HG03175 (cell line): Measurements from ENCODE around the gene CUBN.

Experiments used
- ATAC-seq: cut with Tn5 transposase; IDR thresholded peaks from one replicate; pipeline ENCODE4 v1.9.1; 2021; ENCODE audit warnings: mild to moderate bottlenecking, moderate library complexity; ENCODE audit not compliant: unreplicated experiment

CUBN gene

GRCh38 chr10:16891375-16892313, 238.0 kb downstream of the CUBN start:
- peak; percentile 41 for ATAC-seq

- ATAC-seq, result no peak
These were observed 238.9 kb downstream of the CUBN start for GRCh38 chr10:16890691-16891090.

- no peak for ATAC-seq
These were observed 242.0 kb downstream of the CUBN start for GRCh38 chr10:16887565-16887964.

GRCh38 chr10:16886031-16886430, 243.6 kb downstream of the CUBN start:
- ATAC-seq, result no peak

- no peak for ATAC-seq
These were observed 245.1 kb downstream of the CUBN start for GRCh38 chr10:16884497-16884896.

- ATAC-seq, result no peak
These were observed 246.5 kb downstream of the CUBN start for GRCh38 chr10:16883084-16883483.

- ATAC-seq, result no peak
These were observed 259.3 kb downstream of the CUBN start for GRCh38 chr10:16870331-16870730.

- ATAC-seq, result no peak
These were observed 261.6 kb downstream of the CUBN start for GRCh38 chr10:16867990-16868389.

- no peak for ATAC-seq
These were observed 262.1 kb downstream of the CUBN start for GRCh38 chr10:16867556-16867955.

GRCh38 chr10:16866541-16867275, 262.9 kb downstream of the CUBN start:
- no peak for ATAC-seq

- ATAC-seq, result no peak
These were observed 263.8 kb downstream of the CUBN start for GRCh38 chr10:16865766-16866165.

- ATAC-seq, result no peak
These were observed 265.8 kb downstream of the CUBN start for GRCh38 chr10:16863766-16864165.

- no peak for ATAC-seq
These were observed 272.2 kb downstream of the CUBN start for GRCh38 chr10:16857419-16857818.

GRCh38 chr10:16856567-16856966, 273.0 kb downstream of the CUBN start:
- no peak for ATAC-seq

GRCh38 chr10:16856092-16856491, 273.5 kb downstream of the CUBN start:
- no peak for ATAC-seq

GRCh38 chr10:16854623-16855022, 275.0 kb downstream of the CUBN start:
- no peak for ATAC-seq

- no peak for ATAC-seq
These were observed 275.8 kb downstream of the CUBN start for GRCh38 chr10:16853809-16854208.

GRCh38 chr10:16853201-16853600, 276.4 kb downstream of the CUBN start:
- no peak for ATAC-seq

GRCh38 chr10:16852624-16853023, 277.0 kb downstream of the CUBN start:
- no peak for ATAC-seq

GRCh38 chr10:16848562-16849154, 281.0 kb downstream of the CUBN start:
- no peak for ATAC-seq

GRCh38 chr10:16847644-16848043, 282.0 kb downstream of the CUBN start:
- no peak for ATAC-seq

GRCh38 chr10:16845248-16845647, 284.4 kb downstream of the CUBN start:
- ATAC-seq, result no peak
